Spleen (tissue), 11 donors: ENCODE measurements around the gene RHOT2. TPM values are rescaled to one million over a fixed set of nuclear protein-coding genes. Genes with fewer than 3 reads are reported as not detected.
"Not testable (repeated sequence)": the region's sequence is repeated elsewhere in the genome, so short reads cannot be mapped to it uniquely, and the experiment has no call there.

Experiments used
- DNase-seq: peaks from one replicate; pipeline ENCODE4 v3.0.0-alpha.2; 2020
- H3K27ac ChIP-seq, 8 donors: fragments of 200-600 bp; sonication (generic) in 7 of 8; 1 replicate in 4 of 8; 2 replicates in 4 of 8; pipeline versions ENCODE4 v1.5.0 to v1.8.0; 2016 to 2021; ENCODE audit warnings: inconsistent platforms in 4 of 8, mild to moderate bottlenecking in 4 of 8, moderate library complexity in 1 of 8
- H3K27me3 ChIP-seq, 7 donors: fragments of 200-600 bp; sonication (generic) in 6 of 7; replicated peaks in 1 of 7; 1 replicate in 4 of 7; 2 replicates in 3 of 7; pipeline versions ENCODE4 v1.5.0 to v1.8.0; 2016 to 2021; ENCODE audit warnings: inconsistent platforms in 3 of 7, mild to moderate bottlenecking in 1 of 7
- H3K36me3 ChIP-seq, 6 donors: fragments of 200-600 bp; sonication (generic) in 5 of 6; 1 replicate in 4 of 6; 2 replicates in 2 of 6; pipeline versions ENCODE4 v1.5.0 to v1.8.0; 2016 to 2021; ENCODE audit warnings: inconsistent platforms in 2 of 6
- H3K4me1 ChIP-seq, 6 donors: fragments of 200-600 bp; sonication (generic) in 5 of 6; 1 replicate in 3 of 6; 2 replicates in 3 of 6; pipeline versions ENCODE4 v1.5.0 to v1.8.0; 2016 to 2021; ENCODE audit warnings: inconsistent platforms in 3 of 6
- H3K4me3 ChIP-seq, 8 donors: fragments of 200-600 bp; sonication (generic) in 7 of 8; 1 replicate in 4 of 8; 2 replicates in 4 of 8; pipeline versions ENCODE4 v1.5.0 to v1.8.0; 2016 to 2021; ENCODE audit warnings: inconsistent platforms in 4 of 8, mild to moderate bottlenecking in 4 of 8, moderate library complexity in 2 of 8
- H3K9me3 ChIP-seq, 8 donors: fragments of 200-600 bp; sonication (generic) in 7 of 8; 1 replicate in 4 of 8; 2 replicates in 4 of 8; pipeline versions ENCODE4 v1.5.0 to v1.8.0; 2016 to 2021; ENCODE audit warnings: inconsistent platforms in 4 of 8
- POLR2A ChIP-seq, 3 donors: fragments of 450-650 bp; IDR thresholded peaks; one replicate each; pipeline ENCODE4 v1.5.1; 2017; ENCODE audit warnings: antibody characterized with exemption in 3 of 3, mild to moderate bottlenecking in 1 of 3
- POLR2AphosphoS5 ChIP-seq, 3 donors: sonication (generic); formaldehyde crosslinking; IDR thresholded peaks; one replicate each; pipeline ENCODE4 v1.5.1; 2017; ENCODE audit warnings: antibody characterized with exemption in 3 of 3
- WGBS, 5 donors: extraction: QIAGEN DNeasy Blood & Tissue Kit in 3 of 5; methylation state at CpG; one replicate each; pipeline versions ENCODE4 v1.1.5 to v1.1.7; 2013 to 2018; 5-methylcytosine and 5-hydroxymethylcytosine counted together
- intact Hi-C: fragments of 100-400 bp; cut with DNase I; formaldehyde crosslinking; loops from one replicate; pipeline ENCODE4 v1.15.0; 2023; ENCODE audit warnings: low total_unique reads
- polyA plus RNA-seq, 3 donors: library from polyadenylated mRNA; stranded (reverse); fragments of 200-250 nt; gene quantifications; one replicate each; pipeline ENCODE4 v1.2.1, GENCODE V29; 2013
- total RNA-seq, 7 donors: library from RNA; depleted of rRNA in 3 of 7; stranded (reverse); fragments of >200 nt in 3 of 7; fragmentation: NEBNext Ultra II Directional in 4 of 7; extraction: Animal tissue kit (Norgen Biotek cat#: 25700) in 4 of 7; gene quantifications; one replicate each; pipeline versions ENCODE4 v1.1.0 to v1.2.1, GENCODE V29; 2016 to 2021
- TF ChIP-seq, protein P1 (sequence below), 11 experiments: fragments of 200-600 bp in 7 of 11; fragments of 450-650 bp in 4 of 11; sonication (generic) in 4 of 11; IDR thresholded peaks in 8 of 11; conservative IDR thresholded peaks in 3 of 11; 1 replicate in 7 of 11; 2 replicates in 4 of 11; pipeline versions ENCODE4 v1.4.0 to v1.8.0; 2016 to 2021; ENCODE audit warnings: antibody characterized with exemption in 11 of 11, inconsistent platforms in 4 of 11, mild to moderate bottlenecking in 1 of 11
- donor health status: healthy with polysubstance abuse.
- donor health status: DM: no; HTN: no; CAD: no; lungs with moderate emphysema.
- donor health status: DM: no; HTN: no; CAD: no.
- donor health status: Bipolar disorder and iron deficiency.
- donor health status: healthy.
- donor health status: DM: no; HTN: no; CAD: no.
- donor health status: DM: yes; HTN: yes; CAD: no.

RHOT2 gene
- total and polyA plus RNA-seq, 10 donors, result 71.3 to 309 (median 137) TPM

DNA sequence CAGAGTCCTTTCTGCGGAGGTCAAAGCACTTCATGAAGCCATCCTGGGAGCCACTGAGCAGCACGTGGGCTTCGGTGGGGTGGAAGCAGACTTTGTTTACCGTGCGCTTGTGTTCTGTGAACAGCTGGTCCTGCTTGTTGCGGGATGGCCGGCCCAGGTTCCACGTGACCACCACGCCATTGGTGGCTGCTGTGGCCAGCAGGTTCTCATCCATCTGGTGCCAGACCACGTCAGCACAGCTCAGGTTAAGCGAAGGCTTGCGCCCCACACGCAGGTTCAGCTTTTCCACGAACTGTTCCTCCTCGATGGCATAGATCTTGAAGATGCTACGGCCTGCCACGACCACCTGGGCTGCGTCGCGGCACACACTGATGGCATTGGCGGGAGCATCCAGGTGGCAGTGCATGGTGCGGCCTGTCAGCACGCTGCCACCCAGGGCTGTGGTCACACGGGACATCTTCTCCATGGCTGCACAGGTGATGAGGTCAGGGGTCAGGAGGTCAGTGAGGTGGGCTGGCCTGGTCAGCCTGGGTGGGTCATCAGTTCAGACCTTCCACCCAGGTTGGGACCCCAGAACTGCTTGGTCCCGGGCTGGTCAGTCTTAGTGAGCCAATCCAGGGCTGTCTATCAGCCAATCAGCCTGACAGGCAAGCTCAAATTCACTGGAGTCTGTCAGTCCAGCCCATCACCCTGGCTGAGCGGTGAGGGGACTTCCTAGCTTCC lies 21.4 kb downstream of the RHOT2 start:
- peaks cover 23 to 74% (median 57%) of the 10 kb centered on the region in 6 donors for H3K4me1 ChIP-seq
- DNase-seq, result no peak
- no peaks in the 10 kb centered on the region for H3K9me3 ChIP-seq
- H3K27ac ChIP-seq, result peak overlapping the region; percentile 85 to 94 (median 92)
- peaks cover 0 to 29% (median 14%) of the 10 kb centered on the region in 7 donors for H3K27me3 ChIP-seq
- WGBS, 5 donors, result 86 to 90% (median 86%) methylated on average over 16 to 26 of the region's 26 CpGs
- peaks cover 0 to 34% (median 15%) of the 10 kb centered on the region in 6 donors for H3K36me3 ChIP-seq
- no peak for TF ChIP-seq POLR2AphosphoS5 (IDR thresholded peaks at IDR 0.05)
- TF ChIP-seq, protein P1, sequence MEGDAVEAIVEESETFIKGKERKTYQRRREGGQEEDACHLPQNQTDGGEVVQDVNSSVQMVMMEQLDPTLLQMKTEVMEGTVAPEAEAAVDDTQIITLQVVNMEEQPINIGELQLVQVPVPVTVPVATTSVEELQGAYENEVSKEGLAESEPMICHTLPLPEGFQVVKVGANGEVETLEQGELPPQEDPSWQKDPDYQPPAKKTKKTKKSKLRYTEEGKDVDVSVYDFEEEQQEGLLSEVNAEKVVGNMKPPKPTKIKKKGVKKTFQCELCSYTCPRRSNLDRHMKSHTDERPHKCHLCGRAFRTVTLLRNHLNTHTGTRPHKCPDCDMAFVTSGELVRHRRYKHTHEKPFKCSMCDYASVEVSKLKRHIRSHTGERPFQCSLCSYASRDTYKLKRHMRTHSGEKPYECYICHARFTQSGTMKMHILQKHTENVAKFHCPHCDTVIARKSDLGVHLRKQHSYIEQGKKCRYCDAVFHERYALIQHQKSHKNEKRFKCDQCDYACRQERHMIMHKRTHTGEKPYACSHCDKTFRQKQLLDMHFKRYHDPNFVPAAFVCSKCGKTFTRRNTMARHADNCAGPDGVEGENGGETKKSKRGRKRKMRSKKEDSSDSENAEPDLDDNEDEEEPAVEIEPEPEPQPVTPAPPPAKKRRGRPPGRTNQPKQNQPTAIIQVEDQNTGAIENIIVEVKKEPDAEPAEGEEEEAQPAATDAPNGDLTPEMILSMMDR (IDR thresholded peaks at IDR 0.05 in 8 of 11, conservative IDR thresholded peaks at IDR 0.05 in 3 of 11), result no peak
- TF ChIP-seq POLR2A (IDR thresholded peaks at IDR 0.05), result no peak
- intact Hi-C loops, result no loop called here
- peak overlapping the region; percentile 77 to 95 (median 86) for H3K4me3 ChIP-seq

DNA sequence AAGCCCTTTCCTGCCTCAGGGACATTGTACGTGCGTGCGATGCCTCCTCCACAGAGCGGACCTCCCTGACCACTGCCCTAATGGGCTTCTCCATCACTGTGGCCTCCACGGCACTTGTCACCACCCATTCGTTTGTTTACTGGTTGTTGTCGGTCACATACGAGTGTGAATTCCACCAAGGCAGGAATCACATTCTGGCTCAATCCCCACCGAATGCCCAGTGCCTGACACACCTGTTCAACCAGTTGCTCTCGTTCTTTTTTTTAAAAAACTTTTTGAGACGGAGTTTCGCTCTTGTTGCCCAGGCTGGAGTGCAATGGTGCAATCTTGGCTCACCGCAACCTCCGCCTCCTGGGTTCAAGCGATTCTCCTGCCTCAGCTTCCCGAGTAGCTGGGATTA lies 23.3 kb downstream of the RHOT2 start:
- H3K36me3 ChIP-seq, result peaks cover 0 to 20% (median 13%) of the 10 kb centered on the region in 6 donors
- H3K4me3 ChIP-seq, result not testable (repeated sequence)
- peaks cover 25 to 73% (median 56%) of the 10 kb centered on the region in 6 donors for H3K4me1 ChIP-seq

DNA sequence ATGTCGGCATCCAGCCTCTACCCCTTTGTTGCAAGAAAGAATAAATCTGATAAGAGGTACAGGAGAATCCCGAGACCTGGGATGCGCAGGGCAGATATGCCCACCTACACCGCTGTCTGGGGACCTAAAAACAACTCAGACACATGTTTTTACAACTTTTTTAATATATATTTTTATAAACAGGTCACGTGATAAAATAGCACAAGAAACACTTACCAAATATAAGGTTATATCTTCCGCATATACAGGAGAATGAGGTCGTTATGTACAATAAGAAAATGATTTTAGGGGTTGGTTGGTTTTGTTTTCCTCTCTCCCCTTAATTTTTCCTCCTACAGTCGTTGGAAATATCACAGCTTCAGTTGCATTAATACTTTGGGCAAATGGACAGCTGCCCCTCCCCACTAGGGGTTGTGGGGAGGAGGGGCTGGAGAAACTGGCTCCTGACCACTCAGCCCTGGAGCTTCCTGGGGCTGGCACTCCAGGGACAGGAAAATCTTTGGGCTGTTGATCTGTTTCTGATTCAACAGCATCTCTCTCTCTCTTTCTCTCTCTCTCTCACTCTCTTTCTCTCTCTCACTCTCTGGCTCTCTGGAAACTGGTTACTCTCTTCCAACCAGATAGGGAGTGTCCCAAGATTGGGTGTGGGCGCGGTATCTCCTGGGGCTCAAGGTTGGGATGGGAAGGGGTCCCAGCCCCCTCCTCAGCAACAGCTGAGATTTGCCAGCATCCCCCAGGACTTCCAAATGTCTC lies 24.6 kb downstream of the RHOT2 start:
- TF ChIP-seq, protein P1 (IDR thresholded peaks at IDR 0.05 in 8 of 11, conservative IDR thresholded peaks at IDR 0.05 in 3 of 11), result no peak
- TF ChIP-seq POLR2A (IDR thresholded peaks at IDR 0.05) (no peak), POLR2AphosphoS5 (IDR thresholded peaks at IDR 0.05) (no peak)
- no peak for DNase-seq
- H3K27me3 ChIP-seq, result peaks cover 0 to 61% (median 39%) of the 10 kb centered on the region in 7 donors
- no peak overlapping the region for H3K27ac ChIP-seq
- H3K4me1 ChIP-seq, result peaks cover 25 to 66% (median 54%) of the 10 kb centered on the region in 6 donors
- no peak overlapping the region for H3K4me3 ChIP-seq
- intact Hi-C loops, result no loop called here
- no peaks in the 10 kb centered on the region for H3K9me3 ChIP-seq
- WGBS, 5 donors, result 70 to 77% (median 75%) methylated on average over 10 of the region's 10 CpGs
- peaks cover 0 to 7% (median 1%) of the 10 kb centered on the region in 6 donors for H3K36me3 ChIP-seq

More for the DNA sequence above, 23.3 kb downstream of the RHOT2 start:
- H3K27ac ChIP-seq, intact Hi-C loops, DNase-seq, H3K9me3 ChIP-seq: not testable (repeated sequence)
- H3K27me3 ChIP-seq, result peaks cover 0 to 48% (median 33%) of the 10 kb centered on the region in 7 donors
- 86 to 92% (median 90%) methylated on average over 16 of the region's 16 CpGs for WGBS, 5 donors

DNA sequence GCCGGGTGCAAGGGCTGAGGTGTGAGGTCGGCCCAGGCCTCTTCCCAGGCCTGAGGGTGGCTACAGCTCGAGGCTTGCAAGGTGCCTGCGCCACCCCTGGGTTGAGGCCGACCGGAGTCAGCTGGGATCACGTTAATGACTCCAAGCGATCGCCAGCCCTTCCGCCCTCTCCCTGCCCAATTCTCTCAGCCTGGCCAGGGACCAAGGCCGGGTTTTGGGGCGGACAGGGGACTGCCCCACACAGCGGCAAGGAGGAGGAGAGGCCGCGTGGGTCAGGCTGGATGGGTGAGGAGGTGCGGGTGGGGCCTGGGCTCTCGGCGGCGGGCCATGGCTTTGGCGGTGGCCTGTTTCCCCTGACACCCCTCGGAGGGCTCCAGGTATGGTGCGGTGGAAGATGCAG lies 25.4 kb downstream of the RHOT2 start:
- TF ChIP-seq POLR2A (IDR thresholded peaks at IDR 0.05), result no peak
- peak in 1 of 3 donors; percentile 19 for TF ChIP-seq POLR2AphosphoS5 (IDR thresholded peaks at IDR 0.05)
- no peaks in the 10 kb centered on the region for H3K36me3 ChIP-seq
- H3K9me3 ChIP-seq, result no peaks in the 10 kb centered on the region
- peak overlapping the region in 1 of 8 donors; percentile 72 for H3K4me3 ChIP-seq
- intact Hi-C loops, result no loop called here
- 43 to 67% (median 53%) methylated on average over 9 to 22 of the region's 22 CpGs for WGBS, 5 donors
- peaks cover 25 to 58% (median 49%) of the 10 kb centered on the region in 6 donors for H3K4me1 ChIP-seq
- no peak overlapping the region for H3K27ac ChIP-seq
- DNase-seq, result no peak
- H3K27me3 ChIP-seq, result peaks cover 0 to 69% (median 39%) of the 10 kb centered on the region in 7 donors
